Esophagus muscularis mucosa (tissue), 4 donors: ENCODE results near the gene PTGR1.

ENCODE experiments used
- CTCF ChIP-seq, 3 experiments: fragments of 200-600 bp in 2 of 3; fragments of 450-650 bp in 1 of 3; sonication (generic) in 2 of 3; IDR thresholded peaks; one replicate each; pipeline ENCODE4 v1.5.1; 2017 to 2019; ENCODE audit warnings: antibody characterized with exemption in 3 of 3, mild to moderate bottlenecking in 2 of 3, moderate library complexity in 1 of 3
- EP300 ChIP-seq: sonication (generic); formaldehyde crosslinking; IDR thresholded peaks from one replicate; pipeline ENCODE4 v1.6.1; 2017; ENCODE audit warnings: antibody characterized with exemption
- POLR2A ChIP-seq: fragments of 450-650 bp; IDR thresholded peaks from one replicate; pipeline ENCODE4 v1.6.1; 2017; ENCODE audit warnings: antibody characterized with exemption, moderate library complexity, mild to moderate bottlenecking, low read depth

GRCh38 chr9:111628411-111628810, 29.0 kb upstream of the PTGR1 start:
- TF ChIP-seq POLR2A (no peak), CTCF (IDR thresholded peaks at IDR 0.05) (no peak), EP300 (no peak)
